Activated naive CD4-positive, alpha-beta T cell treated with anti-CD3 and anti-CD28 coated beads, Interleukin-2, amount 50 U/mL, for 16 hours (primary cell): ENCODE results near the gene SGCB.
"Not testable (repeated sequence)": the region's sequence is repeated elsewhere in the genome, so short reads cannot be mapped to it uniquely, and the experiment has no call there.

Experiments used
- DNase-seq: peaks from one replicate; pipeline ENCODE4 v3.0.0-alpha.2; 2020

The SGCB gene, protein sequence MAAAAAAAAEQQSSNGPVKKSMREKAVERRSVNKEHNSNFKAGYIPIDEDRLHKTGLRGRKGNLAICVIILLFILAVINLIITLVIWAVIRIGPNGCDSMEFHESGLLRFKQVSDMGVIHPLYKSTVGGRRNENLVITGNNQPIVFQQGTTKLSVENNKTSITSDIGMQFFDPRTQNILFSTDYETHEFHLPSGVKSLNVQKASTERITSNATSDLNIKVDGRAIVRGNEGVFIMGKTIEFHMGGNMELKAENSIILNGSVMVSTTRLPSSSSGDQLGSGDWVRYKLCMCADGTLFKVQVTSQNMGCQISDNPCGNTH

DNA sequence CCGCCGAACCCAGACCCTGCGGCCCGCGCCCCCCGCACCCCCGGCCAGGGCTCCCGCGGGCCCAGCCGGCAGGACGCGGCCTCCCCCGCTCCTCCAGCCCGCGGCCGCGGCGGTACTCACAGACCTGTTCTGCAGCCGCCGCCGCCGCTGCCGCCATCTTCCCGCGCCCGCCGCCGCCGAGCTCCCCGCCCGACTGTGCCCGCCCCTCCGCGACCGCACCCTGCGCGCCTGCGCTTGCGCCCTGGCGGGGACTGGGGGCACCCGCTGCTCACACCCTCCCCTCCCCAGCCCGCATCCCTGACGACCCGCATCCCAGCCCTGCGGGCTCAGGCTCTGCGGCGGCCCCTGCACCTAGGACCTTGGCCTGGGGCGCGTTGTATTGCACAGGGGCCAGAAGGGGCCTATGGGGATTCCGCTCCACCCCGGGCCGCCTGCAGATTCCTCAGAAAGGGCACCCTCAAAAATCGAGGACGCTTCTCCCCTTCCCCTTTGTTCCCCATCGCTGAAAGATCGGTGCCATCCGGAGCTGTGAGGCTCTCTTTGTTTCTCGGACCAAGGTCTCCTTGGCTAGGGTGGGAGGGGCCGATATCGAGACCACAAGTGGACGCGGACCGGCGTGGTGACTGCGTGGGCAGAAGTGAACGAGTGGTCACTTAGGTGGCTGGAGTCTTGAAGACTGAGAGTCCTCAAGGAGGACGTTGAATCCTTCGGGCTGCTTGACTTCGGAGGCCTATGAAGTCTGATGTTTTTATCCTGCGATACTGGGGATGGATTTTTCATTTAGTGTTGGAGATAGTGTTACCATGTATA lies at the start of gene SGCB:
Gene SGCB, minus strand, starts transcription at position 197 of the 810 bp plus-strand sequence. Its CDS starts 40 bp downstream, at position 157.
- DNase-seq, result peak; percentile 79

DNA sequence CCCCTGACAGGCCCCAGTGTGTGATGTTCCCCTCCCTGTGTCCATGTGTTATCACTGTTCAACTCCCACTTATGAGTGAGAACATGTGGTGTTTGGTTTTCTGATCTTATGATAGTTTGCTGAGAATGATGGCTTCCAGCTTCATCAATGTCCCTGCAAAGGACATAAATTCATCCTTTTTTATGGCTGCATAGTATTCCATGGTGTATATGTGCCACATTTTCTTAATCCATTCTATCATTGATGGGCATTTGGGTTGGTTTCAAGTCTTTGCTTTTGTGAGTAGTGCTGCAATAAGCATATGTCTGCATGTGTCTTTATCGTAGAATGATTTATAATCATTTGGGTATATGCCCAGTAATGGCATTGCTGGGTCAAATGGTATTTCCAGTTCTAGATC lies 48.3 kb upstream of the SGCB start:
- DNase-seq, result not testable (repeated sequence)

GRCh38 chr4:52081216-52081615 lies 43.1 kb upstream of the SGCB start:
- DNase-seq, result no peak

- no peak for DNase-seq
Measured at GRCh38 chr4:52079659-52080058, 41.6 kb upstream of the SGCB start.

DNA sequence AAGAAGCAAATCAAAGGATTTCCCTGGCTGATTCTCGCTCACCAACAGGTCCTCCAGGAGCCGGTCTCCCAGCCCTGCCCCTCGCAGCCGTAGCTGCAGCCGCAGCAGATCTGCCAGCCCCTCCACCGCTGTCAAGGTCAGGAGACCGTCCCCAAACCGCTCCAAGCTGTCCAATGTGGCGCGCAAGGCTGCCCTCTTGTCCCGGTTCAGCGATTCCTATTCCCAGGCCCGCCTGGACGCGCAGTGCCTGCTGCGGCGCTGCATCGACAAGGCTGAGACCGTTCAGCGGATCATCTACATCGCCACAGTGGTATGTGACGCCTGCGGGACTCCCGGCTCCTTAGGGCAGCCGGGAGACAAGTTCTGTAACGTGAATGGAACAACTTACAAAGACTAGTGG lies 38.6 kb upstream of the SGCB start:
- DNase-seq, result no peak

DNA sequence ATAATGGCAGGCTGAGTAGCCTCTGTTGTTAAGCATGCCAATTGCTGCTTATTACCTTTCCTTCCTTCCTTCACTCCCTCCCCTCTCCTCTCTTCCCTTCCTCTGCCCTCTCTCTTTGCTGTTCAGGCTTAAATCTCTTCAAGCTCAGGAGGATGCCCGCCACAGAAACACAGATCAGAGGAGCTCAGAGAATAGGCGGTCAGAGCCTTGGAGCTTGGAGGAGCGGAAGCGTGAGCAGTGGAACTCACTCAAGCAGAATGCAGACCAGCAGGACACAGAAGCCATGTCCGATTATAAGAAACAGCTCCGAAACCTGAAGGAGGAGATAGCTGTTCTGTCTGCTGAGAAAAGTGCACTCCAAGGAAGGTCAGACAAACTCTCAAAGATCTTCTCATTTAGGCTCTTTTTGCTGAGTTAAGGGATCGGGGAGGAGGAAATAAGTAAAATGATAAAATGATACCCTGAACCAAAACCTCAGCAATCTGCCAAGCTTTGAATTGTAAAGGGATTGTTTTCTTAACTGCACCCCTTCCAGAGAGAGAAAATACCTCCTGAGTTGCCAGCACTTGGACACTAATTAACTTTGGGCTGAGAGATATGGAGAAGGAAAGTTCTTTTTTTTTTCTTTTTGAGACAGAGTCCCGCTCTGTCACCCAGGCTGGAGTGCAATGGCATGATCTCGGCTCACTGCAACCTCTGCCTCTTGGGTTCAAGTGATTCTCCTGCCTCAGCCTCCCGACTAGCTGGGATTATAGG lies 33.9 kb upstream of the SGCB start:
- DNase-seq, result no peak

GRCh38 chr4:52069571-52069970 lies 31.5 kb upstream of the SGCB start:
- no peak for DNase-seq

GRCh38 chr4:52059372-52059771 lies 21.3 kb upstream of the SGCB start:
- DNase-seq, result no peak

- no peak for DNase-seq
Measured at GRCh38 chr4:52058275-52058674, 20.2 kb upstream of the SGCB start.

GRCh38 chr4:52057196-52057595 lies 19.1 kb upstream of the SGCB start:
- no peak for DNase-seq

- DNase-seq, result no peak
Measured at GRCh38 chr4:52054254-52054653, 16.2 kb upstream of the SGCB start.

GRCh38 chr4:52052475-52052780 lies 14.3 kb upstream of the SGCB start:
- no peak for DNase-seq

- no peak for DNase-seq
Measured at GRCh38 chr4:52051615-52052474, 13.7 kb upstream of the SGCB start.

GRCh38 chr4:52051213-52051614 lies 13.1 kb upstream of the SGCB start, which contains the start of gene SPATA18:
Gene SPATA18, plus strand, starts transcription at chr4:52051304. Its CDS starts 401 bp downstream, at chr4:52051705.
- DNase-seq, result no peak

DNA sequence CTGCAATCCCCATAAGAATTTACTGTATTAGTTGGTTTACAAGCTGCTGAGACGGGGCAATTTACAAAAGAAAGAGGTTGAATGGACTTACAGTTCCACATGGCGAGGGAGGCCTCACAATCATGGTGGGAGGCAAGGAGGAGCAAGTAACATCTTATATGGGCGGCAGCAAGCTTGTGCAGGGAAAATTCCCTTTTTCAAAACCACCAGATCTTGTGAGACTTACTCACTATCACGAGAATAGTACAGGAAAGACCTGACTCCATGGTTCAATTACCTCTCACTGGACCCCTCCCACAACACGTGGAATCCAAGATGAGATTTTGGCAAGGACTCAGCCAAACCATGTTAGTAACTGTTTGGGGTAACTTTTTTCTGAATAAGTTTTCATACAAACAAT lies 11.2 kb upstream of the SGCB start:
- DNase-seq, result no peak

DNA sequence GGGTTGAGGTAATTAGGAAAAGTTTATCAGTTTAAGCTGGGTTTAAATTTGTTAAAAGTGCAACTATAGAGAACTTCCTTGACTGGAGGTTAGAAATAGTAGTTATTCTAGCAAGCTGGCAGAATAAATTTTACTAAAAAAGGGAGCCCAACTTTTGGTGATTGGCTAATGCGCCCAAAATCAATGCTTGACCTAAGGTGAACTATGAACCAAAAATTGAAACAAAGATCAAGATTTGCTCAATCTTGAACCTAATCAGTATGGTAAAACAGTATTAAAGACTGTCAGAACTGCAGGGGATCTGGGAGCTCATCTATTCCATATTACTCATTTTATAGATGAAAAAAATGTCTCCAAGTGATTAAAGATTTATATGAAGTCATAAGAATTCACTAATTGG lies 6.9 kb upstream of the SGCB start:
- DNase-seq, result no peak

GRCh38 chr4:52037689-52038102 lies 403 bp downstream of the SGCB start:
- no peak for DNase-seq

- DNase-seq, result no peak
Measured at GRCh38 chr4:52036886-52037530, 1.1 kb downstream of the SGCB start.

DNA sequence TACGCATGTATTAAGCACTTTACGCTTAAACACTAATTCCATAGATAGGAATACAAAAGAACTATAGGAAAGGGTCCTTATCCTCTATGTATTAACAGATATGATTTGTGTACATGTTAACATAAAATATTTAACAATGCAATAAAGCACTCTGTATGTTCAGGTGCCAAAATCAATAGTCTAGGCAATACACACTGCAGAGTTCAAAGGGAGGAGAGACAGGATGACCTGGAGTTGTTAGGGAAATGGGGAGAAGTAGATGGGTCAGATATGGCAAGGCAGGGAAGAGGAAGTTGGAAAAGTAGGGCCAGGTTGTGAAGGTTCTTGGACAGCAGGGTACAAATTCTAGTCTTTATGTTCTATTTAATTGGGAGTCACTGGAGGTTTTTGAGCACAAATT lies 2.9 kb downstream of the SGCB start:
- DNase-seq, result no peak

- no peak for DNase-seq
Measured at GRCh38 chr4:52032005-52032404, 6.1 kb downstream of the SGCB start.

GRCh38 chr4:52028970-52029369 lies 9.1 kb downstream of the SGCB start:
- DNase-seq, result no peak
